HEK293 (cell line): ENCODE data around the gene PPP6R3.
A peak's percentile ranks its signal among the peaks of the same experiment; 100 is the strongest.

ENCODE experiments used
- CTCF ChIA-PET: fragments of 350-600 bp; formaldehyde crosslinking; extraction: SDS; loops from one replicate; lab custom pipeline; 2021; ENCODE audit warnings: antibody characterized with exemption; lab: Yijun Ruan, JAX
- POLR2A ChIA-PET: fragments of 300-600 bp; formaldehyde crosslinking; extraction: SDS; loops from one replicate; lab custom pipeline; 2020; ENCODE audit warnings: antibody characterized with exemption, inconsistent platforms; lab: Yijun Ruan, JAX
- H3K27ac ChIP-seq: fragments of 200-500 bp; sonication (Bioruptor generic); 2 replicates; pipeline ENCODE4 v1.5.1; 2014; ENCODE audit warnings: low read depth, low read length, control low read depth, inconsistent platforms; ENCODE audit errors: extremely low read depth
- H3K36me3 ChIP-seq, 2 experiments: fragments of 200-500 bp in 1 of 2; sonication (Bioruptor generic) in 1 of 2; 1 replicate in 1 of 2; 2 replicates in 1 of 2; pipeline ENCODE4 v1.5.1; 2014 to 2017; ENCODE audit warnings: inconsistent platforms in 2 of 2, low read length in 2 of 2; ENCODE audit not compliant: control insufficient read depth in 2 of 2, insufficient read depth in 1 of 2
- H3K4me1 ChIP-seq: fragments of 200-500 bp; sonication (Bioruptor generic); 2 replicates; pipeline ENCODE4 v1.5.1; 2014; ENCODE audit warnings: mild to moderate bottlenecking, low read length, inconsistent platforms; ENCODE audit not compliant: control insufficient read depth, insufficient read depth
- H3K4me3 ChIP-seq: 2 replicates; pipeline ENCODE4 v1.5.1; 2011; ENCODE audit warnings: low read depth, mild to moderate bottlenecking, control low read depth, low read length, moderate library complexity
- H3K9me3 ChIP-seq: fragments of 200-500 bp; sonication (Bioruptor generic); 2 replicates; pipeline ENCODE4 v1.5.1; 2014; ENCODE audit warnings: low read depth, low read length, inconsistent platforms; ENCODE audit not compliant: control insufficient read depth, insufficient read depth
- BCL11A ChIP-seq: fragments of 450-650 bp; formaldehyde crosslinking; IDR thresholded peaks from 2 replicates; pipeline ENCODE4 v1.5.1; 2016; ENCODE audit warnings: low read depth, missing biosample characterization, missing genetic modification characterization
- EGR2 ChIP-seq: fragments of 450-650 bp; formaldehyde crosslinking; IDR thresholded peaks from 2 replicates; pipeline ENCODE4 v1.5.1; 2016; ENCODE audit warnings: low read depth, missing biosample characterization, missing genetic modification characterization
- MZF1 ChIP-seq: fragments of 450-650 bp; formaldehyde crosslinking; IDR thresholded peaks from 2 replicates; pipeline ENCODE4 v1.5.1; 2017; ENCODE audit warnings: missing biosample characterization, missing genetic modification characterization, borderline replicate concordance
- REST ChIP-seq: fragments of 450-650 bp; formaldehyde crosslinking; IDR thresholded peaks from 2 replicates; pipeline ENCODE4 v1.5.1; 2016; ENCODE audit warnings: missing biosample characterization, missing genetic modification characterization
- SP3 ChIP-seq: fragments of 450-650 bp; formaldehyde crosslinking; IDR thresholded peaks from 2 replicates; pipeline ENCODE4 v1.5.1; 2016; ENCODE audit warnings: missing biosample characterization, missing genetic modification characterization
- ZNF121 ChIP-seq: fragments of 450-650 bp; formaldehyde crosslinking; IDR thresholded peaks from 2 replicates; pipeline ENCODE4 v1.5.1; 2016; ENCODE audit warnings: missing biosample characterization, missing genetic modification characterization
- ZNF140 ChIP-seq: fragments of 450-650 bp; formaldehyde crosslinking; IDR thresholded peaks from 2 replicates; pipeline ENCODE4 v1.5.1; 2016; ENCODE audit warnings: missing biosample characterization, missing genetic modification characterization
- ZNF169 ChIP-seq: fragments of 450-650 bp; formaldehyde crosslinking; IDR thresholded peaks from 2 replicates; pipeline ENCODE4 v1.5.1; 2016; ENCODE audit warnings: missing biosample characterization, missing genetic modification characterization
- ZNF266 ChIP-seq: fragments of 450-650 bp; formaldehyde crosslinking; IDR thresholded peaks from 2 replicates; pipeline ENCODE4 v1.5.1; 2016; ENCODE audit warnings: missing biosample characterization, missing genetic modification characterization, low read depth
- ZNF354C ChIP-seq: fragments of 450-650 bp; formaldehyde crosslinking; IDR thresholded peaks from 2 replicates; pipeline ENCODE4 v1.5.1; 2016; ENCODE audit warnings: missing biosample characterization, missing genetic modification characterization, low read depth, borderline replicate concordance
- ZNF366 ChIP-seq: fragments of 450-650 bp; formaldehyde crosslinking; conservative IDR thresholded peaks from 2 replicates; pipeline ENCODE4 v1.5.1; 2016; ENCODE audit warnings: missing biosample characterization, missing genetic modification characterization
- ZNF394 ChIP-seq: fragments of 450-650 bp; formaldehyde crosslinking; IDR thresholded peaks from 2 replicates; pipeline ENCODE4 v1.5.1; 2016; ENCODE audit warnings: missing biosample characterization, missing genetic modification characterization, mild to moderate bottlenecking, moderate library complexity, borderline replicate concordance
- ZNF404 ChIP-seq: fragments of 450-650 bp; formaldehyde crosslinking; IDR thresholded peaks from 2 replicates; pipeline ENCODE4 v1.5.1; 2017; ENCODE audit warnings: missing biosample characterization, missing genetic modification characterization
- ZNF423 ChIP-seq: fragments of 450-650 bp; formaldehyde crosslinking; IDR thresholded peaks from 2 replicates; pipeline ENCODE4 v1.5.1; 2016; ENCODE audit warnings: missing biosample characterization, missing genetic modification characterization
- ZNF426 ChIP-seq: fragments of 450-650 bp; formaldehyde crosslinking; IDR thresholded peaks from 2 replicates; pipeline ENCODE4 v1.5.1; 2017; ENCODE audit warnings: missing biosample characterization, missing genetic modification characterization, mild to moderate bottlenecking, inconsistent platforms, moderate library complexity
- ZNF433 ChIP-seq: fragments of 450-650 bp; formaldehyde crosslinking; IDR thresholded peaks from 2 replicates; pipeline ENCODE4 v1.5.1; 2016; ENCODE audit warnings: missing biosample characterization, missing genetic modification characterization, low read depth
- ZNF513 ChIP-seq: fragments of 450-650 bp; IDR thresholded peaks from 2 replicates; pipeline ENCODE4 v1.5.1; 2018; ENCODE audit warnings: missing biosample characterization, missing genetic modification characterization
- ZNF555 ChIP-seq: fragments of 450-650 bp; formaldehyde crosslinking; conservative IDR thresholded peaks from 2 replicates; pipeline ENCODE4 v1.5.1; 2017; ENCODE audit warnings: missing biosample characterization, mild to moderate bottlenecking, missing genetic modification characterization, inconsistent platforms
- ZNF561 ChIP-seq: fragments of 450-650 bp; IDR thresholded peaks from 2 replicates; pipeline ENCODE4 v1.5.1; 2018; ENCODE audit warnings: missing biosample characterization, missing genetic modification characterization, borderline replicate concordance
- ZNF571 ChIP-seq: fragments of 450-650 bp; formaldehyde crosslinking; IDR thresholded peaks from 2 replicates; pipeline ENCODE4 v1.5.0; 2017; ENCODE audit warnings: missing biosample characterization, missing genetic modification characterization
- ZNF596 ChIP-seq: fragments of 450-650 bp; IDR thresholded peaks from 2 replicates; pipeline ENCODE4 v1.5.0; 2018; ENCODE audit warnings: missing biosample characterization, mild to moderate bottlenecking, missing genetic modification characterization, moderate library complexity
- ZNF629 ChIP-seq: fragments of 450-650 bp; formaldehyde crosslinking; IDR thresholded peaks from 2 replicates; pipeline ENCODE4 v1.5.1; 2017; ENCODE audit warnings: missing biosample characterization, missing genetic modification characterization
- ZNF654 ChIP-seq: fragments of 450-650 bp; formaldehyde crosslinking; IDR thresholded peaks from 2 replicates; pipeline ENCODE4 v1.5.1; 2016; ENCODE audit warnings: low read depth, missing biosample characterization, missing genetic modification characterization
- ZNF658 ChIP-seq: fragments of 450-650 bp; formaldehyde crosslinking; IDR thresholded peaks from 2 replicates; pipeline ENCODE4; 2016; ENCODE audit warnings: missing biosample characterization, missing genetic modification characterization
- TF ChIP-seq, protein P1 (sequence below): fragments of 450-650 bp; formaldehyde crosslinking; IDR thresholded peaks from 2 replicates; pipeline ENCODE4 v1.5.1; 2016; ENCODE audit warnings: missing biosample characterization, missing genetic modification characterization
- TF ChIP-seq, protein P2 (sequence below): IDR thresholded peaks from 2 replicates; pipeline ENCODE4 v1.6.1; 2011; ENCODE audit warnings: mild to moderate bottlenecking, low read depth, low read length, borderline replicate concordance
- TF ChIP-seq, protein P3 (sequence below): fragments of 450-650 bp; formaldehyde crosslinking; conservative IDR thresholded peaks from 2 replicates; pipeline ENCODE4 v1.5.1; 2016; ENCODE audit warnings: low read depth, missing biosample characterization, missing genetic modification characterization

The PPP6R3 gene

GRCh38 chr11:68531129-68531693 lies 70.7 kb downstream of the PPP6R3 start:
- ChIA-PET CTCF (no interaction called here), POLR2A (no interaction called here)
- Histone ChIP-seq H3K4me1 (no peaks in the 10 kb centered on the region), H3K36me3 (peaks cover 0 to 41% of the 10 kb centered on the region in 2 experiments; a peak in 1 of 3 replicates), H3K9me3 (no peaks in the 10 kb centered on the region), H3K27ac (no peak overlapping the region), H3K4me3 (no peak overlapping the region)
- TF ChIP-seq ZNF169 (no peak), ZNF404 (tag by site-specific recombination) (0 out of 2 replicates have a peak, but pooled peaks have one; percentile 14), ZNF513 (tag by site-specific recombination) (no peak), ZNF423 (tag by site-specific recombination) (no peak), ZNF561 (tag by site-specific recombination) (no peak), ZNF629 (tag by site-specific recombination) (peak; percentile 38; the same call in 1 of the 2 replicates), ZNF140 (peak; percentile 50; the same call in 1 of the 2 replicates), ZNF366 (no peak), MZF1 (tag by site-specific recombination) (no peak), SP3 (no peak), REST (peak; percentile 73), ZNF426 (tag by site-specific recombination) (peak; percentile 84), ZNF571 (tag by site-specific recombination) (no peak), EGR2 (tag by site-specific recombination) (no peak), ZNF658 (tag by site-specific recombination) (no peak), ZNF433 (peak; percentile 64; the same call in 1 of the 2 replicates), ZNF121 (tag by site-specific recombination) (no peak), ZNF596 (no peak), ZNF266 (tag by site-specific recombination) (0 out of 2 replicates have a peak, but pooled peaks have one; percentile 48), ZNF654 (tag by site-specific recombination) (peak; percentile 42), ZNF555 (tag by site-specific recombination) (peak; percentile 81), ZNF394 (tag by site-specific recombination) (peak; percentile 93), ZNF354C (tag by site-specific recombination) (0 out of 2 replicates have a peak, but pooled peaks have one; percentile 26), BCL11A (tag by site-specific recombination) (no peak)
- TF ChIP-seq, protein P1, sequence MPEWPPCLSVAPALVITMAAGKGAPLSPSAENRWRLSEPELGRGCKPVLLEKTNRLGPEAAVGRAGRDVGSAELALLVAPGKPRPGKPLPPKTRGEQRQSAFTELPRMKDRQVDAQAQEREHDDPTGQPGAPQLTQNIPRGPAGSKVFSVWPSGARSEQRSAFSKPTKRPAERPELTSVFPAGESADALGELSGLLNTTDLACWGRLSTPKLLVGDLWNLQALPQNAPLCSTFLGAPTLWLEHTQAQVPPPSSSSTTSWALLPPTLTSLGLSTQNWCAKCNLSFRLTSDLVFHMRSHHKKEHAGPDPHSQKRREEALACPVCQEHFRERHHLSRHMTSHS = no peak
- TF ChIP-seq, protein P2, sequence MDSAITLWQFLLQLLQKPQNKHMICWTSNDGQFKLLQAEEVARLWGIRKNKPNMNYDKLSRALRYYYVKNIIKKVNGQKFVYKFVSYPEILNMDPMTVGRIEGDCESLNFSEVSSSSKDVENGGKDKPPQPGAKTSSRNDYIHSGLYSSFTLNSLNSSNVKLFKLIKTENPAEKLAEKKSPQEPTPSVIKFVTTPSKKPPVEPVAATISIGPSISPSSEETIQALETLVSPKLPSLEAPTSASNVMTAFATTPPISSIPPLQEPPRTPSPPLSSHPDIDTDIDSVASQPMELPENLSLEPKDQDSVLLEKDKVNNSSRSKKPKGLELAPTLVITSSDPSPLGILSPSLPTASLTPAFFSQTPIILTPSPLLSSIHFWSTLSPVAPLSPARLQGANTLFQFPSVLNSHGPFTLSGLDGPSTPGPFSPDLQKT = no peak
- TF ChIP-seq, protein P3, sequence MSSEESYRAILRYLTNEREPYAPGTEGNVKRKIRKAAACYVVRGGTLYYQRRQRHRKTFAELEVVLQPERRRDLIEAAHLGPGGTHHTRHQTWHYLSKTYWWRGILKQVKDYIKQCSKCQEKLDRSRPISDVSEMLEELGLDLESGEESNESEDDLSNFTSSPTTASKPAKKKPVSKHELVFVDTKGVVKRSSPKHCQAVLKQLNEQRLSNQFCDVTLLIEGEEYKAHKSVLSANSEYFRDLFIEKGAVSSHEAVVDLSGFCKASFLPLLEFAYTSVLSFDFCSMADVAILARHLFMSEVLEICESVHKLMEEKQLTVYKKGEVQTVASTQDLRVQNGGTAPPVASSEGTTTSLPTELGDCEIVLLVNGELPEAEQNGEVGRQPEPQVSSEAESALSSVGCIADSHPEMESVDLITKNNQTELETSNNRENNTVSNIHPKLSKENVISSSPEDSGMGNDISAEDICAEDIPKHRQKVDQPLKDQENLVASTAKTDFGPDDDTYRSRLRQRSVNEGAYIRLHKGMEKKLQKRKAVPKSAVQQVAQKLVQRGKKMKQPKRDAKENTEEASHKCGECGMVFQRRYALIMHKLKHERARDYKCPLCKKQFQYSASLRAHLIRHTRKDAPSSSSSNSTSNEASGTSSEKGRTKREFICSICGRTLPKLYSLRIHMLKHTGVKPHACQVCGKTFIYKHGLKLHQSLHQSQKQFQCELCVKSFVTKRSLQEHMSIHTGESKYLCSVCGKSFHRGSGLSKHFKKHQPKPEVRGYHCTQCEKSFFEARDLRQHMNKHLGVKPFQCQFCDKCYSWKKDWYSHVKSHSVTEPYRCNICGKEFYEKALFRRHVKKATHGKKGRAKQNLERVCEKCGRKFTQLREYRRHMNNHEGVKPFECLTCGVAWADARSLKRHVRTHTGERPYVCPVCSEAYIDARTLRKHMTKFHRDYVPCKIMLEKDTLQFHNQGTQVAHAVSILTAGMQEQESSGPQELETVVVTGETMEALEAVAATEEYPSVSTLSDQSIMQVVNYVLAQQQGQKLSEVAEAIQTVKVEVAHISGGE (tag by site-specific recombination) = peak; percentile 70
